HG02798 (cell line): ENCODE measurements around the gene CHST9.
"Not testable (repeated sequence)": the region's sequence is repeated elsewhere in the genome, so short reads cannot be mapped to it uniquely, and the experiment has no call there.

Experiments
- ATAC-seq: cut with Tn5 transposase; IDR thresholded peaks from one replicate; pipeline ENCODE4 v1.9.1; 2021; ENCODE audit warnings: mild to moderate bottlenecking; ENCODE audit not compliant: unreplicated experiment, poor library complexity

Gene CHST9

DNA sequence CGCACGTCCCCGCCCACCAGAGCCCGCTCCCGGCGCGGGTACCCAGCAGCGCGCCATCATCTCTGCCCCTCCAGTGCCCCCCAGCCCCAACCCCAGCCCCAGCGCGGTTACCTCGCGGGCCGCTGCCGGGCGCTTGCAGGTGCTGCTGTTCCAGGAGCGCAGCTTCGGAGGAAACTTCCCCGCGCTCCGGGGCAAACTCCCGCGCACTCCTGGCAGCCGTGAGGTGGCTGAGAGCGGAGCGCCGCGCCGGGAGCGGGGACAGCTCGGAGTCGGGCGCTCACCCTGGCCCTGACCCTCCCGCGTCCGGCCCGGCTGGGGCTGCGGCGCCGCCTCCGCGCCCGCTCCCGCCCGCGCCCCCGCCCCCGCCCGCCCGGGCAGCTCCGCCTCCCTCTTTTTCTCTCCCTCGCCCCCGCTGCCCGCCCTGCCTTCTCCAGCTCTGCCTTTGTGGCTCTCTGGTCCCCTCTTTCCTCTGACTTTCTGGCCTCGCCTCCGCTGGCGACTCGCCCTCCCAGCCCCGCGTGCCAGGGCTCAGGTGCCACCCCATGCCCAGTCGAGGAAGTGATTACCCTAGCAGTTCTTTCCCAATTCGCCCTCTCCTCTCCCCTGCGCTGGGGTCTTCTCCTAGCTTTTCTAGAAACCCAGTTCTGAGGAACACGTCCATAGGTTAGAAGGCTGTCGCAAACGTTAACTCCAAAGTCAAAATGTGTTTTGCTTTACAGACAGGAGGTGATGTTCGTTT is at the start of gene CHST9:
CHST9 (minus strand) TSS at position 284 of the 739 bp plus-strand sequence. CDS start 42,499 bp downstream, outside the sequence.
- ATAC-seq: no peak

DNA sequence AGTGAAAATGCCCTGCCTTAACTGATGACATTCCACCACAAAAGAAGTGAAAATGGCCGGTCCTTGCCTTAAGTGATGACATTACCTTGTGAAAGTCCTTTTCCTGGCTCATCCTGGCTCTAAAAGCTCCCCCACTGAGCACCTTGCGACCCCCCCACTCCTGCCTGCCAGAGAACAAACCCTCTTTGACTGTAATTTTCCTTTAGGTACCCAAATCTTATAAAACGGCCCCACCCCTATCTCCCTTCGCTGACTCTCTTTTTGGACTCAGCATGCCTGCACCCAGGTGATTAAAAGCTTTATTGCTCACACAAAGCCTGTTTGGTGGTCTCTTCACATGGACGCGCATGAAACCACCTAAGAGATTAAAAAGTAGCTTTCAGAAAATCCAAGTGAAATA is 47.2 kb upstream of the CHST9 start:
- not testable (repeated sequence) for ATAC-seq

DNA sequence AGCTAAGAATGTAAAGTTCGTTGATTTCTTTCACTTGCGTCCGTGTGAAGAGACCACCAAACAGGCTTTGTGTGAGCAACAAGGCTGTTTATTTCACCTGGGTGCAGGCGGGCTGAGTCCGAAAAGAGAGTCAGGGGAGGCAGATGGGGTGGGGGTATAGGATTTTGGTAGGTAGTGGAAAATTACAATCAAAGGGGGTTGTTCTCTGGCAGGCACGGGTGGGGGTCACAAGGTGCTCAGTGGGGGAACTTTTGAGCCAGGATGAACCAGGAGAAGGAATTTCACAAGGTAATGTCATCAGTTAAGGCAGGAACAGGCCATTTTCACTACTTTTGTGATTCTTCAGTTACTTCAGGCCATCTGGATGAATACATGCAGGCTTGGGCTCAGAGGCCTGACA is 46.6 kb upstream of the CHST9 start:
- not testable (repeated sequence) for ATAC-seq

GRCh38 chr18:27231221-27231620 is 46.1 kb upstream of the CHST9 start:
- not testable (repeated sequence) for ATAC-seq

- no peak for ATAC-seq
These were observed 42.6 kb upstream of the CHST9 start for GRCh38 chr18:27227721-27228120.

GRCh38 chr18:27226556-27227075 is 41.5 kb upstream of the CHST9 start:
- no peak for ATAC-seq

GRCh38 chr18:27225947-27226481 is 40.9 kb upstream of the CHST9 start:
- no peak for ATAC-seq

DNA sequence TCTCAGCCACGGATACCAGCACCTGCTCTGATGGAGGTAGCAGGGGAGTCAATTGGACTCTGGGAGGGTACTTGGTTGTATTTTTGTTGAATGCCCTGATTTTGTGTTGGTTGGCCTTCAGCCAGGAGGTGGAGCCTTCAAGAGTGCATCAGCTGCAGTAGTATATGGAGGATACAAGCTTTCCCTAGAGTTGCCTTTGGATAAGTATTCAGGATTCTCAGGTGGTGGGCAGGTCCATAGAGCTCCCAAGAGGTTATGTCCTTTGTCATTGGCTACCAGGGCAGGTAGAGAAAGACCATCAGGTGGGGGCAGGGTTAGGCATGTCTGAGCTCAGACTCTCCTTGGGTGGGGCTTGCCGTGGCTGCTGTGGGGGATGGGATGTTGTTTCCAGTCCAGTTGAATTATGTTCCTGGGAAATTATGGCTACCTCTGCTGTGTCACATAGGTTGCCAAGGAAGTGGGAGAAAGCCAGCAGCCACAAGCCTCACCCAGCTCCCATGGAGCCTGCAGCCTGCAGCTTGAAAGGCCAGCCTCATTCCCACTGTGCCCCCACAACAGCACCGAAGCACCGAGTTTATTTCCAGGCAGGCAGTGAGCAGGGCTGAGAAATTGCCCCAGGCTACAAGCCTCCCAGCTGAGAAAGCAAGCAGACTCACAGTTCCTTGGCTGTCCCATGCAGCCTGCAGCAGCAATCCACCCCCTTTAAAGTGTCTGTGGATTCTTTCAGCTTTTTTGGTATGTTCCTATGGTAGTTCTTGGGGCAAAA is 38.6 kb upstream of the CHST9 start:
- ATAC-seq: no peak

DNA sequence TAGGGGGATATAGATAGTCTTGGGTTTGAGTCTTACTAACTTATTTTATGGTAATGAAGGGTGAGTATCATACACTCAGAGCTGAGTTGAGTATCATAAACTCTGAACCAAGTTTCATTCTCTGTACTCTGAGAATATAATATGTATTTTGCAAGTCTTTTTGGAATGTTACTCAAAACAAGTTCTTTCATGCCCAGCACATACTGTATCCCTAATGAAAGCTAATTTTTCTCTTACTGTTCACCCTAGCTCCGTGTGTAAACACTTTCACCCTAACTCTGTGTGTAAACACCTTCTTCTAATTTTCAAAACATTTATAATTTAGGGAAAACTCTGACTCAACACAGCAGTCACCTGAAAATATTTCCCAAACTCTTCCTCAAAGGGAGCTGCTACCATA is 29.7 kb upstream of the CHST9 start:
- ATAC-seq: no peak

- ATAC-seq: no peak
These were observed 28.1 kb upstream of the CHST9 start for GRCh38 chr18:27213123-27213717.

DNA sequence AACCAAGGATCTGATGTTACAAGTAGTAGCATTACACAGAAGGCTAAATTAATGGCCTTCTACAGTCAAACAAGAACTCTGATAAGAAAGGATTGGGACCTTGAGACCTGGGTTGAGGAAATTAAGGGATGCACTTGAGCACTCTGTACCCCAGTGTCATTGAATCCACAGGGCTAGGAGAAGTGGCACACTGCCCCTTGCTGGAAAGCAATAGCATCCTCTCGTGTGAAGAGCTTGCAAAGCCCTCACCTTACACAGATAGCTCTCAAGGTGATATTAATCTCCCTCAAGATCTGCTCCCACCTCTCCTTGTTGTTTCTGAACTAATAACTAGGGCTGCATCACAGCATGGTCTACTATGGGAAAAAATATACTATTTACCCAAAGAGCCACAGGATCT is 26.5 kb upstream of the CHST9 start:
- no peak for ATAC-seq

- ATAC-seq: no peak
These were observed 21.3 kb upstream of the CHST9 start for GRCh38 chr18:27206411-27206810.

- ATAC-seq: no peak
These were observed 17.6 kb upstream of the CHST9 start for GRCh38 chr18:27202741-27203140.

DNA sequence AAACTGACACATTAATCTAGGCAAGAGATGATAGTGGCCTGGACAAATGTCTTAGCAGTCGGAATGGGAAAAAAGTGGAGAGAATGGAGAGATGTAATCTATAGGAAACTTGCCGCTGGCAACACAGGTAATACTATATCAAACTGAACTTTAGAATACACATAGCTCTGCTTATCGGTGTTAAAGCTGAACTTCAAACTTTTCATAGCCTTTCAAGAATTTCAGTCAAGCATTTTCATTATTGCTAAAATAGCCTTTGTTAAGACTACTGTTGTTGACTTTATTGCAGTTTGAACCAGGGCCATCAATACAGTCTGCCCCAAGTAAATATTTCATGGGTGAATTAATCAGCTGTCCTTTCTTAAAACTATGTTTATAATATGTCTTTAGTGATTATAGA is 12.9 kb upstream of the CHST9 start:
- no peak for ATAC-seq

- no peak for ATAC-seq
These were observed 3.2 kb upstream of the CHST9 start for GRCh38 chr18:27188309-27188708.

DNA sequence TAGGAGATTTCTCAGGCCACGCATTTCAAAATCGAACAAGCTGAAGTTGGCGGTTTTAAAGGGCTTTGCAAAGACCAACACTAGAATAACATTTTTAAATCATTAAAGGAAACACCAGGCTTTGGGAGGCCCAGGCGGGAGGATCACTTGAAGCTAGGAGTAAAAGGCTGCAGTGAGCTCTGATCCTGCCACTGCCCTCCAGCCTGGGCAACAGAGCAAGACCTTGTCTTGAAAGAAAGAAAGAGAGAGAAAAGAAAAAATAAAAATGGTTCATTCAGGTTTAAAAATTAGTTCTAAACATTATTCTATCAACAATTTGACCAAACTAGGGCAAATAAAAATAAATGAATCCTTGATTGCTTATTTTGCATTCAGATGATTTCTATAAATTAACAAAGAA is 789 bp upstream of the CHST9 start:
- ATAC-seq: no peak

DNA sequence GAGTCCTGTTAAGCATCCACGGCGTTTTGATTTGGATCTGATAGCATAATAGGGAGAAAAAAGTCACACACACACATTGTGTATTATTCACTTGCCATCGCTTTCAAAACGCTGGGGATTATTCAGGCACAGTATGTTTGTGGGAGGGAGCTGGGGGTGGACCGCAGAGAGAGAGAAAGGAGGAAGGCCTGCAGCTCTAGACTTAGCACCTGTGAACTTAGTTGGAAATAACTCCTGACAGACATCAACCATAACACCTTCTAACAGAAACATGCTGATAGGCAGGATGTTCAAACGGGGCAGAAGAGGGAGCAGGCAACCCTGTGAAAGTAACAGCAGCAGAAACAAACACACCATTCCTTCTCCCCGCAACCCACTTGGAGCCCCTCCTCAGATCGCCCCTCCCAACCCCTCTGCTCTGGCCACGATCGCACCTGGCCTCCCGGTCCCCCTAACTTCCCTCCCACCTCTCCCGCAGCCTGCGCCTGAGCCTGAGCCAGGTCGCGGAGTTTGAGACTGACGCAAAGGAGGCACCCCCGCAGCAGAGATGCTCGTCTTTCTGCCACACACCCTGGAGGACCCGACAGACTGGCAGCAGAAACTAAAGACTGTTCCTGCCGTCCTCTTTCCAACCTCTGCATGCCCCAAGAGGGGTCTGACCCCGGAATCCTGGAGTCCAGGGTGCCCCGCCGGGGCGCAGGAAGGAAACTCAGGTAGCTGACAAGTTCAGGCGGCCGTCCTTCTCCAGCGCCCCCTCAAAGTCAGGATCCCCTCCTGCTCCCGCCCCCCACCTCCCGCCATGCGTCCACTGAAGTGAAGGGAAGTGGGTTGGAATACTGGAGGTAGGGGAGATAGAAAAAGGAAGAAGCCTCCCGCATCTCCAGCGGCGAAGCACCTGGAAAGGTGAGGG is 738 bp downstream of the CHST9 start:
- ATAC-seq: no peak

DNA sequence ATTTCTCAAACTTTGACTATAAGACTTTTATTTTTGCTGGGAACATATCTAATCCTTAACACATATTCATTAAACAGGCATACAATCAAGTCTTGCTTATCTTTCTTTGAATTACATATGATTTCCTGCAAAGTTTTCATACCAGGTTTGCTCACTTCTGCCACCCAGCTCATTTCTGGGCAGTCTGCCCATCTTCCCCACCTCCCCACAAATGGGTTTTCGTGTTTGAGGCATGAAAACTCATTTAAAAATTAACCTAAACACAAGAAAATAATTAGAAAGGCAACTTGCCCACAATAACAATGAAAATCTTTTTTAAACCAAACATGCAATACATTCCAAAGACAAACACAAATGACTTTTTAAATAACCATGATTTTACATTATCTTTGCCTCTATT is 3.4 kb downstream of the CHST9 start:
- ATAC-seq: no peak

GRCh38 chr18:27178424-27178823 is 6.7 kb downstream of the CHST9 start:
- no peak for ATAC-seq

DNA sequence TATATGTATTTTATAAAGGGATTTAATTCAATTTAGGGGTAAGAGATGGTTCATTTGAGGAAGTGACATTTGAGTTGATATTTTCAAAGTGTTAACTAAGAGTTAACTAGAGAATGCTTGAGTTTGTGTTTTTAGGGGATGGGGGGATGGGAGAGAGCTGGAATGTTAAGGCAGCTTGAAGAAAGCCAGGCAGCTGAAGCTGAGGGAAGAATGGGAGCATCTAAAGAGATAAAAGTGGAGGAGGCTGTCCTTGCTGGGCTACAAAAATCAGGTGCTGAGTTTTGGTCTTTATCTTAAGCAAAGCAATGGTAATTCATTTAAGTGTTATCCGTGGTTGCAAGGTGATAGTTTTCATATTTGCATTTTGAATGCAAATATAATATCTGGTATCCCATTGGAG is 9.2 kb downstream of the CHST9 start:
- ATAC-seq: no peak
